Endodermal cell (in vitro differentiated cells): ENCODE measurements around the gene APOBR. TPM values are rescaled to one million over a fixed set of nuclear protein-coding genes. Genes with fewer than 3 reads are reported as not detected.

Experiments used
- DNase-seq: peaks from one replicate; pipeline ENCODE4 v3.0.0-alpha.2; 2017
- H3K27ac ChIP-seq: 2 replicates; pipeline ENCODE4 v1.5.1; 2013; ENCODE audit warnings: mild to moderate bottlenecking, low read depth, low read length, moderate library complexity
- H3K27me3 ChIP-seq: 2 replicates; pipeline ENCODE4 v1.6.1; 2013; ENCODE audit warnings: mild to moderate bottlenecking, low read length, moderate library complexity; ENCODE audit not compliant: insufficient read depth, control insufficient read depth, poor library complexity, severe bottlenecking
- H3K36me3 ChIP-seq: 2 replicates; pipeline ENCODE4 v1.7.0; 2013; ENCODE audit warnings: mild to moderate bottlenecking, low read length, moderate library complexity; ENCODE audit not compliant: control insufficient read depth, insufficient read depth
- H3K4me1 ChIP-seq: one replicate; pipeline ENCODE4 v1.7.0; 2013; ENCODE audit warnings: low read length; ENCODE audit not compliant: control insufficient read depth, insufficient read depth
- H3K4me3 ChIP-seq: 2 replicates; pipeline ENCODE4 v1.5.1; 2013; ENCODE audit warnings: mild to moderate bottlenecking, low read length, moderate library complexity
- H3K9ac ChIP-seq: 2 replicates; pipeline ENCODE4 v1.6.1; 2013; ENCODE audit warnings: mild to moderate bottlenecking, low read length, moderate library complexity; ENCODE audit not compliant: poor library complexity, severe bottlenecking; ENCODE audit errors: extremely low read depth
- H3K9me3 ChIP-seq: 2 replicates; pipeline ENCODE4 v1.6.1; 2013; ENCODE audit warnings: mild to moderate bottlenecking, low read length, moderate library complexity; ENCODE audit not compliant: control insufficient read depth
- H3K27ac Mint-ChIP-seq: 2 replicates; pipeline ENCODE4 v1.8.0; 2020; ENCODE audit warnings: mixed read lengths
- H3K27me3 Mint-ChIP-seq: 2 replicates; pipeline ENCODE4 v1.8.0; 2021; ENCODE audit warnings: mild to moderate bottlenecking, mixed read lengths; ENCODE audit not compliant: insufficient read depth
- H3K36me3 Mint-ChIP-seq: 2 replicates; pipeline ENCODE4 v1.8.0; 2020; ENCODE audit warnings: low read depth, mixed read lengths
- H3K4me1 Mint-ChIP-seq: 2 replicates; pipeline ENCODE4 v1.8.0; 2020; ENCODE audit warnings: mixed read lengths
- H3K4me3 Mint-ChIP-seq: 2 replicates; pipeline ENCODE4 v1.8.0; 2020; ENCODE audit warnings: mild to moderate bottlenecking, moderate library complexity, mixed read lengths
- H3K9me3 Mint-ChIP-seq: 2 replicates; pipeline ENCODE4 v1.8.0; 2020; ENCODE audit warnings: mild to moderate bottlenecking, mixed read lengths
- WGBS, 2 experiments: methylation state at CpG; one replicate each; pipeline versions ENCODE4 v1.1.5 to v1.1.7; 2013; ENCODE audit warnings: missing lambda C conversion rate in 2 of 2, mixed read lengths in 1 of 2; ENCODE audit not compliant: insufficient coverage in 1 of 2, insufficient read length in 1 of 2; 5-methylcytosine and 5-hydroxymethylcytosine counted together
- total RNA-seq, 2 donors: library from RNA; stranded (reverse); fragmentation: NEBNext Ultra II Directional in 1 of 2; extraction: Animal tissue kit (Norgen Biotek cat#: 25700) in 1 of 2; gene quantifications; 2 replicates in 1 of 2; 3 replicates in 1 of 2; pipeline ENCODE4 v1.2.1, GENCODE V29; 2021
- TF ChIP-seq, protein P1 (sequence below): fragments of 200-600 bp; sonication (generic); conservative IDR thresholded peaks from 2 replicates; pipeline ENCODE4 v1.5.0; 2021; ENCODE audit warnings: antibody characterized with exemption, mild to moderate bottlenecking

Gene APOBR
- total RNA-seq, 2 donors from 2014 or later: not detected

DNA sequence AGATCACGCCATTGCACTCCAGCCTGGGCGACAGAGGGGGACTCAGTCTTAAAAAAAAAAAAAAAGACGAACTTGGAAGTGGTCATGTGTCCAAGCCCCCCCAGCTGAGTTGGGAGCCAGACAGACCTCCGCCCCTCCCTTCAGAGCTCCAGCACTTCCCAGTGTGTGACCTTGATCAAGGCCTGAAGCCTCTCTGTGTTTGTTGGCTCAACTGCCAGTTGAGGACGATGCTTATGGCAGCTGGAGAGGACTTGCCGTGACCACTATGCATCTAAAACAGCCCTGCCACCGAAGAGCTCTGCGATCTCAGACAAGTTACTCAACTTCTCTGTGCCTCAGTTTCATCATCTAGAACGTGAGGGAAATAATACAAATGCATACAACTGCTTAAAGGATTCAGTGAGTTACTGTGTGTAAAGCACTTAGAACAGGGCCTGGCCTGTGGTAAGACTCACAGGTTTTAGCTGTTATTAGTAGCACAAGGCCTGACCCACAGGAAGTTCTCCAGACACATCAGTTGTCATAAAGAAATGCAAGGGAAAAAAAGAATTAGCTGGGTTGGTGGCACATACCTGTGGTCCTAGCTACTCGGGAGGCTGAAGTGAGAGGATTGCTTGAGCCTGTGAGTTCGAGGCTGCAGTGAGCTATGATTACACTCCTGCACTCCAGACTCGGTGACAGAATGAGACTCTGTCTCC is 19.2 kb downstream of the APOBR start:
- H3K4me3 Mint-ChIP-seq: no peak overlapping the region
- H3K36me3 ChIP-seq: no peaks in the 10 kb centered on the region
- WGBS, 2 experiments: 89 to 90% methylated on average over 10 to 12 of the region's 12 CpGs
- no peak overlapping the region for H3K9ac ChIP-seq
- no peak for DNase-seq
- no peaks in the 10 kb centered on the region for H3K27me3 Mint-ChIP-seq
- no peaks in the 10 kb centered on the region for H3K9me3 Mint-ChIP-seq
- no peak overlapping the region for H3K27ac Mint-ChIP-seq
- no peaks in the 10 kb centered on the region for H3K27me3 ChIP-seq
- TF ChIP-seq, protein P1, sequence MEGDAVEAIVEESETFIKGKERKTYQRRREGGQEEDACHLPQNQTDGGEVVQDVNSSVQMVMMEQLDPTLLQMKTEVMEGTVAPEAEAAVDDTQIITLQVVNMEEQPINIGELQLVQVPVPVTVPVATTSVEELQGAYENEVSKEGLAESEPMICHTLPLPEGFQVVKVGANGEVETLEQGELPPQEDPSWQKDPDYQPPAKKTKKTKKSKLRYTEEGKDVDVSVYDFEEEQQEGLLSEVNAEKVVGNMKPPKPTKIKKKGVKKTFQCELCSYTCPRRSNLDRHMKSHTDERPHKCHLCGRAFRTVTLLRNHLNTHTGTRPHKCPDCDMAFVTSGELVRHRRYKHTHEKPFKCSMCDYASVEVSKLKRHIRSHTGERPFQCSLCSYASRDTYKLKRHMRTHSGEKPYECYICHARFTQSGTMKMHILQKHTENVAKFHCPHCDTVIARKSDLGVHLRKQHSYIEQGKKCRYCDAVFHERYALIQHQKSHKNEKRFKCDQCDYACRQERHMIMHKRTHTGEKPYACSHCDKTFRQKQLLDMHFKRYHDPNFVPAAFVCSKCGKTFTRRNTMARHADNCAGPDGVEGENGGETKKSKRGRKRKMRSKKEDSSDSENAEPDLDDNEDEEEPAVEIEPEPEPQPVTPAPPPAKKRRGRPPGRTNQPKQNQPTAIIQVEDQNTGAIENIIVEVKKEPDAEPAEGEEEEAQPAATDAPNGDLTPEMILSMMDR: no peak
- no peaks in the 10 kb centered on the region for H3K4me1 Mint-ChIP-seq
- H3K4me3 ChIP-seq: no peak overlapping the region
- H3K27ac ChIP-seq: no peak overlapping the region
- H3K9me3 ChIP-seq: no peaks in the 10 kb centered on the region
- H3K36me3 Mint-ChIP-seq: no peaks in the 10 kb centered on the region
- H3K4me1 ChIP-seq: no peaks in the 10 kb centered on the region

DNA sequence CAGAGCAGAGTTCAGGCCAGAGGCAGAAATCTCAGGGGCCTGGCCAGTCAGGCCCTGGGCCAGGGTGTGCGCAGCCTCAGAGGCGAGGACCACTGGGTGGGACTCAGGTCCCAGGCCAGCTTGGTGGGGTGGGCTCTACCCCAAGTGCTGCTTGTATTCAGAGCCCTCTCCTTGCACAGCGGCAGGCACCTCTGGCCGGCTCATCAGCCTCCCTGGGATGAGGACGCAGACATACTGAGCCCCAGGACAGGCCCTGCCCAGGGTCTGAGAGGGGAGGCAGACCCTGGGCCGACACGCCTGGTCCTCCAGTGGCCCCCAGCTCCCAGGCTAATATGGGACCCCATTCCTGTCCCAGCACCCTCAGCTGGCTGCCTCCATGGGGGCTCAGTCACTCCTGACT is 19.8 kb downstream of the APOBR start:
- TF ChIP-seq, protein P1: no peak
- H3K27me3 Mint-ChIP-seq: no peaks in the 10 kb centered on the region
- Histone ChIP-seq H3K9me3 (no peaks in the 10 kb centered on the region), H3K27ac (no peak overlapping the region), H3K9ac (no peak overlapping the region), H3K27me3 (no peaks in the 10 kb centered on the region), H3K4me3 (no peak overlapping the region), H3K4me1 (no peaks in the 10 kb centered on the region), H3K36me3 (no peaks in the 10 kb centered on the region)
- H3K27ac Mint-ChIP-seq: no peak overlapping the region
- no peaks in the 10 kb centered on the region for H3K4me1 Mint-ChIP-seq
- no peaks in the 10 kb centered on the region for H3K36me3 Mint-ChIP-seq
- H3K9me3 Mint-ChIP-seq: no peaks in the 10 kb centered on the region
- no peak for DNase-seq
- no peak overlapping the region for H3K4me3 Mint-ChIP-seq
- 56 to 88% methylated on average over 2 to 7 of the region's 7 CpGs for WGBS, 2 experiments

DNA sequence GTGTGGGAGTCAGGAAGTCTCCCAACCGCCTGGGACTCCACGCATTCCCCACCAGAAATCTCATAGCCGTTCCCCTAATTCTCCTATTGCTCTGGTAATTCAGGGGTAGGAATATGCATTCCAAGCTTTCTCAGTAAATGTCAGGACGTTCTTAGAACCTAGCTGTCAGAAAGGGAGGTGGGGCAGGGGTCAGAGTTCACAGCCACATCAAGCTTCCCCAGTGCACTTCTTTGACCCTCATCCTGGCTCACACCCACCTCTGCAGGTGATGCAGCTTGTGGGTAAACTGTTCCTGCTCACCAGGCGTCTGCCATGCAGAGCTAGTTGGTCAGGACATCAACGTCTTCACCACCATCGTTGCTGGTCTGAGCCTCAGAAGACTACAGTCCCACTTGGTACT is 26.2 kb downstream of the APOBR start:
- TF ChIP-seq, protein P1: no peak
- H3K4me3 ChIP-seq: no peak overlapping the region

More for the DNA sequence above, 26.2 kb downstream of the APOBR start:
- Mint-ChIP-seq H3K9me3 (peaks cover 10% of the 10 kb centered on the region), H3K4me3 (no peak overlapping the region), H3K36me3 (no peaks in the 10 kb centered on the region), H3K27me3 (no peaks in the 10 kb centered on the region), H3K4me1 (no peaks in the 10 kb centered on the region), H3K27ac (no peak overlapping the region)
- 84 to 85% methylated on average over 5 to 7 of the region's 7 CpGs for WGBS, 2 experiments
- no peaks in the 10 kb centered on the region for H3K27me3 ChIP-seq
- no peak overlapping the region for H3K9ac ChIP-seq
- no peak overlapping the region for H3K27ac ChIP-seq
- H3K4me1 ChIP-seq: no peaks in the 10 kb centered on the region
- no peak for DNase-seq
- H3K36me3 ChIP-seq: no peaks in the 10 kb centered on the region
- peaks cover 5% of the 10 kb centered on the region for H3K9me3 ChIP-seq
